Adrenal gland (tissue), 5 donors: ENCODE measurements around the gene SCG5.

Source experiments
- POLR2A ChIP-seq, 2 donors: fragments of 450-650 bp; IDR thresholded peaks; one replicate each; pipeline ENCODE4 v1.6.1; 2017; ENCODE audit warnings: antibody characterized with exemption in 2 of 2, mild to moderate bottlenecking in 2 of 2, moderate library complexity in 1 of 2
- TF ChIP-seq, protein P1 (sequence below), 6 experiments: fragments of 450-650 bp in 4 of 6; fragments of 200-600 bp in 2 of 6; sonication (generic) in 1 of 6; IDR thresholded peaks; 1 replicate in 5 of 6; 2 replicates in 1 of 6; pipeline versions ENCODE4 v1.5.1 to v1.8.0; 2016 to 2021; ENCODE audit warnings: antibody characterized with exemption in 6 of 6, mild to moderate bottlenecking in 2 of 6, moderate library complexity in 1 of 6
- donor health status: DM: no; HTN: no; CAD: no.

DNA sequence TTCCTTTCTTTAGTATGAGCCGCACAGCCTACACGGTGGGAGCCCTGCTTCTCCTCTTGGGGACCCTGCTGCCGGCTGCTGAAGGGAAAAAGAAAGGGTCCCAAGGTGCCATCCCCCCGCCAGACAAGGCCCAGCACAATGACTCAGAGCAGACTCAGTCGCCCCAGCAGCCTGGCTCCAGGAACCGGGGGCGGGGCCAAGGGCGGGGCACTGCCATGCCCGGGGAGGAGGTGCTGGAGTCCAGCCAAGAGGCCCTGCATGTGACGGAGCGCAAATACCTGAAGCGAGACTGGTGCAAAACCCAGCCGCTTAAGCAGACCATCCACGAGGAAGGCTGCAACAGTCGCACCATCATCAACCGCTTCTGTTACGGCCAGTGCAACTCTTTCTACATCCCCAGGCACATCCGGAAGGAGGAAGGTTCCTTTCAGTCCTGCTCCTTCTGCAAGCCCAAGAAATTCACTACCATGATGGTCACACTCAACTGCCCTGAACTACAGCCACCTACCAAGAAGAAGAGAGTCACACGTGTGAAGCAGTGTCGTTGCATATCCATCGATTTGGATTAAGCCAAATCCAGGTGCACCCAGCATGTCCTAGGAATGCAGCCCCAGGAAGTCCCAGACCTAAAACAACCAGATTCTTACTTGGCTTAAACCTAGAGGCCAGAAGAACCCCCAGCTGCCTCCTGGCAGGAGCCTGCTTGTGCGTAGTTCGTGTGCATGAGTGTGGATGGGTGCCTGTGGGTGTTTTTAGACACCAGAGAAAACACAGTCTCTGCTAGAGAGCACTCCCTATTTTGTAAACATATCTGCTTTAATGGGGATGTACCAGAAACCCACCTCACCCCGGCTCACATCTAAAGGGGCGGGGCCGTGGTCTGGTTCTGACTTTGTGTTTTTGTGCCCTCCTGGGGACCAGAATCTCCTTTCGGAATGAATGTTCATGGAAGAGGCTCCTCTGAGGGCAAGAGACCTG, 89.5 kb downstream of the SCG5 start:
- TF ChIP-seq, protein P1, sequence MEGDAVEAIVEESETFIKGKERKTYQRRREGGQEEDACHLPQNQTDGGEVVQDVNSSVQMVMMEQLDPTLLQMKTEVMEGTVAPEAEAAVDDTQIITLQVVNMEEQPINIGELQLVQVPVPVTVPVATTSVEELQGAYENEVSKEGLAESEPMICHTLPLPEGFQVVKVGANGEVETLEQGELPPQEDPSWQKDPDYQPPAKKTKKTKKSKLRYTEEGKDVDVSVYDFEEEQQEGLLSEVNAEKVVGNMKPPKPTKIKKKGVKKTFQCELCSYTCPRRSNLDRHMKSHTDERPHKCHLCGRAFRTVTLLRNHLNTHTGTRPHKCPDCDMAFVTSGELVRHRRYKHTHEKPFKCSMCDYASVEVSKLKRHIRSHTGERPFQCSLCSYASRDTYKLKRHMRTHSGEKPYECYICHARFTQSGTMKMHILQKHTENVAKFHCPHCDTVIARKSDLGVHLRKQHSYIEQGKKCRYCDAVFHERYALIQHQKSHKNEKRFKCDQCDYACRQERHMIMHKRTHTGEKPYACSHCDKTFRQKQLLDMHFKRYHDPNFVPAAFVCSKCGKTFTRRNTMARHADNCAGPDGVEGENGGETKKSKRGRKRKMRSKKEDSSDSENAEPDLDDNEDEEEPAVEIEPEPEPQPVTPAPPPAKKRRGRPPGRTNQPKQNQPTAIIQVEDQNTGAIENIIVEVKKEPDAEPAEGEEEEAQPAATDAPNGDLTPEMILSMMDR (IDR thresholded peaks at IDR 0.05): no peak
- no peak for TF ChIP-seq POLR2A (IDR thresholded peaks at IDR 0.05)
